ENCODE results near the gene ASPA. TPM values are rescaled to one million over a fixed set of nuclear protein-coding genes. Genes with fewer than 3 reads are reported as not detected.

The ASPA gene
- total RNA-seq, 2 experiments from 2014 or later, result not detected

GRCh38 chr17:3528880-3529511 lies 53.2 kb downstream of the ASPA start:
- H3K36me3 Mint-ChIP-seq (ENCODE audit: low read depth), result no peaks in the 10 kb centered on the region
- CTCF ChIA-PET, result no interaction called here
- POLR2A ChIA-PET, result no interaction called here
- intact Hi-C loops (cut with DNase I, micrococcal nuclease), result no loop called here
- H3K4me1 Mint-ChIP-seq, result no peaks in the 10 kb centered on the region
- peaks cover 1% of the 10 kb centered on the region for H3K27me3 Mint-ChIP-seq
- H3K4me3 Mint-ChIP-seq, result no peak overlapping the region
- DNase-seq (no peak), ATAC-seq (no peak)
- no peaks in the 10 kb centered on the region for H3K9me3 Mint-ChIP-seq (ENCODE audit: low read depth)
- H3K27ac Mint-ChIP-seq, result no peak overlapping the region

GRCh38 chr17:3529817-3530741 lies 54.3 kb downstream of the ASPA start:
- DNase-seq (no peak), ATAC-seq (no peak)
- H3K9me3 Mint-ChIP-seq (ENCODE audit: low read depth), result no peaks in the 10 kb centered on the region
- H3K36me3 Mint-ChIP-seq (ENCODE audit: low read depth), result no peaks in the 10 kb centered on the region
- POLR2A ChIA-PET, result no interaction called here
- peaks cover 2% of the 10 kb centered on the region for H3K27me3 Mint-ChIP-seq
- CTCF ChIA-PET, result interaction anchor here (0.6 kb wide), 1 partner anchor 48 kb away, joined by 3 read pairs; no protein-coding TSS in a partner anchor
- peaks cover 5% of the 10 kb centered on the region for H3K4me1 Mint-ChIP-seq
- H3K27ac Mint-ChIP-seq, result no peak overlapping the region
- intact Hi-C loops (cut with DNase I, micrococcal nuclease), result no loop called here
- no peak overlapping the region for H3K4me3 Mint-ChIP-seq

- Mint-ChIP-seq H3K9me3 (ENCODE audit: low read depth) (no peaks in the 10 kb centered on the region), H3K27ac (no peak overlapping the region), H3K4me1 (peaks cover 5% of the 10 kb centered on the region), H3K27me3 (peaks cover 2% of the 10 kb centered on the region), H3K4me3 (no peak overlapping the region), H3K36me3 (ENCODE audit: low read depth) (no peaks in the 10 kb centered on the region)
- CTCF ChIA-PET, result interaction anchor here (0.6 kb wide), 1 partner anchor 46 kb away, joined by 3 read pairs; no protein-coding TSS in a partner anchor
- ATAC-seq, result no peak
- POLR2A ChIA-PET, result no interaction called here
- DNase-seq, result no peak
- intact Hi-C loops (cut with DNase I, micrococcal nuclease), result no loop called here
Measured at GRCh38 chr17:3531266-3532101, 55.7 kb downstream of the ASPA start.

- H3K27me3 Mint-ChIP-seq, result peaks cover 2% of the 10 kb centered on the region
- ChIA-PET CTCF (no interaction called here), POLR2A (no interaction called here)
- intact Hi-C loops (cut with DNase I, micrococcal nuclease), result no loop called here
- ATAC-seq, result no peak
- DNase-seq, result no peak
- H3K4me1 Mint-ChIP-seq, result peaks cover 5% of the 10 kb centered on the region
- H3K36me3 Mint-ChIP-seq (ENCODE audit: low read depth), result no peaks in the 10 kb centered on the region
- no peak overlapping the region for H3K27ac Mint-ChIP-seq
- no peak overlapping the region for H3K4me3 Mint-ChIP-seq
- no peaks in the 10 kb centered on the region for H3K9me3 Mint-ChIP-seq (ENCODE audit: low read depth)
Measured at GRCh38 chr17:3532106-3532858, 56.5 kb downstream of the ASPA start.

GRCh38 chr17:3532859-3533142 lies 57.0 kb downstream of the ASPA start:
- ChIA-PET CTCF (no interaction called here), POLR2A (no interaction called here)
- Mint-ChIP-seq H3K4me1 (peaks cover 5% of the 10 kb centered on the region), H3K27ac (no peak overlapping the region), H3K36me3 (ENCODE audit: low read depth) (no peaks in the 10 kb centered on the region), H3K9me3 (ENCODE audit: low read depth) (no peaks in the 10 kb centered on the region), H3K4me3 (no peak overlapping the region), H3K27me3 (peaks cover 2% of the 10 kb centered on the region)
- no peak for DNase-seq
- intact Hi-C loops (cut with DNase I, micrococcal nuclease), result no loop called here
- no peak for ATAC-seq

GRCh38 chr17:3533752-3534151 lies 58.0 kb downstream of the ASPA start:
- intact Hi-C loops (cut with DNase I, micrococcal nuclease), result loop anchor here in 1 of 2 experiments (2.0 kb wide), 1 partner anchor 103 kb away; the partner anchor contains the start of genes CTNS and SHPK
- H3K27ac Mint-ChIP-seq, result no peak overlapping the region
- peaks cover 5% of the 10 kb centered on the region for H3K4me1 Mint-ChIP-seq
- no peaks in the 10 kb centered on the region for H3K36me3 Mint-ChIP-seq (ENCODE audit: low read depth)
- H3K27me3 Mint-ChIP-seq, result peaks cover 3% of the 10 kb centered on the region
- ChIA-PET CTCF (no interaction called here), POLR2A (no interaction called here)
- ATAC-seq (no peak), DNase-seq (no peak)
- H3K9me3 Mint-ChIP-seq (ENCODE audit: low read depth), result no peaks in the 10 kb centered on the region
- no peak overlapping the region for H3K4me3 Mint-ChIP-seq

- DNase-seq (peak; percentile 39), ATAC-seq (peak; percentile 57)
- ChIA-PET CTCF (interaction anchor here (0.6 to 0.8 kb wide), 2 partner anchors 105 to 228 kb away, joined by 3 read pairs; no protein-coding TSS in a partner anchor), POLR2A (no interaction called here)
- intact Hi-C loops (cut with DNase I, micrococcal nuclease), result loop anchor here (1.0 to 2.0 kb wide), 5 partner anchors 101 to 487 kb away; partner anchors contain the start of genes CTNS (in 2 of the 2), SHPK (in 2 of the 2), EMC6 (in 1 of the 2) and TAX1BP3 (in 1 of the 2)
- peaks cover 5% of the 10 kb centered on the region for H3K4me1 Mint-ChIP-seq
- peaks cover 3% of the 10 kb centered on the region for H3K27me3 Mint-ChIP-seq
- peak overlapping the region; percentile 21 for H3K4me3 Mint-ChIP-seq
- no peaks in the 10 kb centered on the region for H3K9me3 Mint-ChIP-seq (ENCODE audit: low read depth)
- H3K27ac Mint-ChIP-seq, result no peak overlapping the region
- H3K36me3 Mint-ChIP-seq (ENCODE audit: low read depth), result no peaks in the 10 kb centered on the region
Measured at GRCh38 chr17:3534881-3535252, 59.1 kb downstream of the ASPA start.

- no peaks in the 10 kb centered on the region for H3K36me3 Mint-ChIP-seq (ENCODE audit: low read depth)
- peak; percentile 84 for DNase-seq
- H3K9me3 Mint-ChIP-seq (ENCODE audit: low read depth), result no peaks in the 10 kb centered on the region
- ChIA-PET CTCF (interaction anchor here (0.6 kb wide), 1 partner anchor 142 kb away, joined by 3 read pairs; no protein-coding TSS in a partner anchor), POLR2A (interaction anchor here (0.6 kb wide), 1 partner anchor 90 kb away, joined by 3 read pairs; no protein-coding TSS in a partner anchor)
- intact Hi-C loops (cut with DNase I, micrococcal nuclease), result loop anchor here (1.0 to 2.0 kb wide), 5 partner anchors 101 to 487 kb away; partner anchors contain the start of genes CTNS (in 2 of the 2), SHPK (in 2 of the 2), EMC6 (in 1 of the 2) and TAX1BP3 (in 1 of the 2)
- ATAC-seq, result peak; percentile 96
- peaks cover 3% of the 10 kb centered on the region for H3K27me3 Mint-ChIP-seq
- H3K4me3 Mint-ChIP-seq, result peak overlapping the region; percentile 21
- H3K27ac Mint-ChIP-seq, result no peak overlapping the region
- peaks cover 5% of the 10 kb centered on the region for H3K4me1 Mint-ChIP-seq
Measured at GRCh38 chr17:3535253-3535995, 59.6 kb downstream of the ASPA start.

GRCh38 chr17:3536716-3537115 lies 60.9 kb downstream of the ASPA start:
- Mint-ChIP-seq H3K4me3 (no peak overlapping the region), H3K27me3 (peaks cover 3% of the 10 kb centered on the region), H3K36me3 (ENCODE audit: low read depth) (no peaks in the 10 kb centered on the region), H3K9me3 (ENCODE audit: low read depth) (no peaks in the 10 kb centered on the region), H3K27ac (no peak overlapping the region), H3K4me1 (peaks cover 5% of the 10 kb centered on the region)
- ATAC-seq, result no peak
- POLR2A ChIA-PET, result no interaction called here
- intact Hi-C loops (cut with DNase I, micrococcal nuclease), result no loop called here
- CTCF ChIA-PET, result interaction anchor here (1.0 to 1.4 kb wide), 2 partner anchors 17 to 25 kb away, joined by 4 to 5 read pairs; no protein-coding TSS in a partner anchor
- DNase-seq, result no peak

GRCh38 chr17:3539881-3540540 lies 64.2 kb downstream of the ASPA start:
- DNase-seq (no peak), ATAC-seq (no peak)
- ChIA-PET CTCF (interaction anchor here (0.6 kb wide), 1 partner anchor 587 kb away, joined by 3 read pairs; no protein-coding TSS in a partner anchor), POLR2A (no interaction called here)
- Mint-ChIP-seq H3K27ac (no peak overlapping the region), H3K4me3 (no peak overlapping the region), H3K27me3 (peaks cover 5% of the 10 kb centered on the region), H3K36me3 (ENCODE audit: low read depth) (no peaks in the 10 kb centered on the region), H3K9me3 (ENCODE audit: low read depth) (no peaks in the 10 kb centered on the region), H3K4me1 (no peaks in the 10 kb centered on the region)
- intact Hi-C loops (cut with DNase I, micrococcal nuclease), result no loop called here
